HPDE6-E6E7 (cell line): ENCODE measurements around the gene JAK2.
"Not testable (repeated sequence)": the region's sequence is repeated elsewhere in the genome, so short reads cannot be mapped to it uniquely, and the experiment has no call there.

Source experiments
- DNase-seq: peaks from one replicate; pipeline ENCODE4 v3.0.0; 2011; ENCODE audit warnings: missing footprints; ENCODE audit errors: extremely low spot score

The JAK2 gene

GRCh38 chr9:4980086-4980727, 4.9 kb upstream of the JAK2 start:
- DNase-seq, result no peak

GRCh38 chr9:4982721-4983482, 2.2 kb upstream of the JAK2 start:
- no peak for DNase-seq

- DNase-seq, result no peak
These were observed 1.4 kb upstream of the JAK2 start for GRCh38 chr9:4983601-4984165.

GRCh38 chr9:4984171-4984620, 876 bp upstream of the JAK2 start:
- DNase-seq, result peak; percentile 11

DNA sequence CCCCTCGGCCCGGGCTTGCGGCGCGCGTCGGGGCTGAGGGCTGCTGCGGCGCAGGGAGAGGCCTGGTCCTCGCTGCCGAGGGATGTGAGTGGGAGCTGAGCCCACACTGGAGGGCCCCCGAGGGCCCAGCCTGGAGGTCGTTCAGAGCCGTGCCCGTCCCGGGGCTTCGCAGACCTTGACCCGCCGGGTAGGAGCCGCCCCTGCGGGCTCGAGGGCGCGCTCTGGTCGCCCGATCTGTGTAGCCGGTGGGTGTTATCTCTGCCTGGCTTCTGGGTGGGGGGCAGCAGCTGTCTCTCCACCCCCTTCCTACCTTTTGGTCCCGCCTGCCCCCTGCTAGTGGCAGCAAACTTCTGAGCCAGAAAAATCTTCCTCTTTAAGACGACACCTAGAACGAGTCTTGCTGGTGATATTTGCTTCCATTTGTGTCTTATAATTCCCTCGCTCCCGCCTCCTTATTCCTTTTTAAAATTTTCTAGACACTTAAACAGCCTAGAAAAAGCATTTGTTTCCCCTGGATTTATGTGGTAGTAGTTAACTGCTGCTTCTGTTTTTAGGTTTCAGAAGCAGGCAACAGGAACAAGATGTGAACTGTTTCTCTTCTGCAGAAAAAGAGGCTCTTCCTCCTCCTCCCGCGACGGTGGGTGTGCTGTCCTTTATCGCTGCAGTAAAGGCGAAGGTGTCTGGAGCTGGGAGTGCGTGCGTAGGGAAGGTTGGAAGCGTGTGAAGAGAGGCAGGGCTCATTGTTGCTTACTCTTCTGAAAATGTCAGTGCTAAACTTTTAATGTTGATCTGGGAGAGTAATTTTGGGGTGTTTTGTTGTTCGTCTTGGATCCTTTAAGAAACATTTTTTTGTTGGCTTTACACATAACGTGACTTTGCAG, 554 bp downstream of the JAK2 start:
- peak; percentile 22 for DNase-seq

DNA sequence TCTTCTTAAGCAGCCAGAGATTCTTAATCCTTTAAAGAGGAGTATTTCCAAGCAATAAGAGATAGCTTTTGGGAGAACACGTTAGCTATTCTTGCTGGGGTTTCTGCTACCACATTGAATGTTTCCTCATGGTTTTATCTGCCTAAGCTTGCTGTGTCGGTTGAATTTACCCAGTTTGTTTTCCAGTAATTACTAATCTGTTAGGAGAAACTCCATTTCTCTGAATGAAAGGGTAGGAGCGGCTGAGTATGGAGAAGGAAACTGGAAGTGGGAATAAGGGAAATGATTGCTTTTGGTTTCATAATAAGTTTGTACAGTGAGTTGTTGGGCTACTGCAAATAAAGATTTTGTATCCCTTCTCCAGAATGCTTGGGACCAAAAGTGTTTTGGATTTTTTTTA, 1.2 kb downstream of the JAK2 start:
- no peak for DNase-seq

- DNase-seq, result no peak
These were observed 1.7 kb downstream of the JAK2 start for GRCh38 chr9:4986783-4987182.

DNA sequence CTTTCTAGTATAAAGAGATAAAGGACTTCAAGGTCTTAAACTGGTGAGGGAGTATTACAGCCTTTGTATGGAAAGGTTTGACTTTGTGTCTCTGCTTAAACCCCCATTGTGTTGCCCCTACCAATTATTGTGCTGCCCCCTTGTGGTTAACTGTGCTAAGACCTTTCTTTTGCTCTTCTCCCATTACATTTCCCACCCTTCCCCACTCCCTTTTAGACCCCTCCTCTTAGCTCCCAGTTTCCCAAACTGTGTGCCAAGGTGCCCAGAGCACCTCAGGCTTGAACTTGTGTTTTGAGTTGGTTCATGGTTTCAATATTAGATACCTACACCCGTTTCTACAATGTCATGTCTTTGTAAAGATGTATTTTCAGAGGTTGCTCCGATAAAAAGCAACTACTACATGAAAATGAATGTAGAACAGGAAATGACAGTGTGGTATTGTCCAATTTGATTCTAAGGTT, 2.9 kb downstream of the JAK2 start:
- DNase-seq, result peak; percentile 21

DNA sequence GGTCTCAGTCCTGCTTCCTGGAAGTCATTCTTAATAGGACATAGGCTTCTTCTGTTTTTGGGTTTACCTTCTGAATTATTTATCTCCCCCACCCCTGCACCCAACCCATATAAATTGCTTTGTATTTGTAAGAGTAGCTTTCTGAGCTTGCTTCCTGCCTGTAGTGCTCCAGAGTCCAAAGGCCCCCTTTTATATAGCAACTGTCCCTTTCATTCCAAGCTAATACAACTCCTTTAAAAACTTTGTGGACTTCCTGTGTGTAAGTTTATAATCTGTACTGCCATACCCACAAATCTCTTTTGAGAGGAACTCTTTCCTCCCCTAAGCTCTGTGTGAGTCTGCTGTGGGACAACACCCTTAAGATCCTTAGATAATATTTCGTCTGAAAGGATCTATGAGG, 7.8 kb downstream of the JAK2 start:
- no peak for DNase-seq

DNA sequence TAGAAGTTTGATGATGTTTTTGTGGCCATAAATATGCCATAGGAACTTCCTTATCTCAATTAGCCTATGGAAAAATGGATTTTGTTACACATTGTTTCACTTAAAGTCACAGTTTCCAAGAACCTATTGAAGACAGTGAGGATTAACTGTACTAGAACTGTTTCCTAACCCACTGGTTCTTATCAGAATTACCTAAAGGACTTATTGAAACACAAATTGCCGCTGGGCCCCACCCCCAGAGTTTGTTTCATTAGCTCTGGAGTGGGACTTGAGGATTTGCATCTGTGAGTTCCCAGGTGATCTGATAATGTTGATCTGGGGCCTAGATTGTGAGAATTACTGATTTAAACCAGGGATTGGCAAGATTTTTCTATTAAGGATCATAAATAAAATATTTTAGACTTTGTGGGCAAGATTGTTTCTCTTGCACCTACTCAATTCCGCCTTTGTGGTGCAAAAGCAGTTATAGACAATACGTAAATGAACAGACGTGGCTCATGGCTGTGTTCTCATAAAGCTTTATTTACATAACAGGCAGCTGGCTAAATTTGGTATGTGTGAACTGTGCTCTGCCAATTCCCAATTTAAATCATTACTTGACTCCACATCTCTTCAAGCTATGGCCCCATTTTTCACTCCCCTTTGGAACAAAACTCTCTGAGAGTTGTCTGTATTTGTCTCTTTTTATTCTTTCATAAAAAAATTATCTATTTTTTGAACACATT, 9.3 kb downstream of the JAK2 start:
- DNase-seq, result no peak

- no peak for DNase-seq
These were observed 12.1 kb downstream of the JAK2 start for GRCh38 chr9:4997196-4997595.

GRCh38 chr9:4997631-4998030, 12.6 kb downstream of the JAK2 start:
- DNase-seq, result no peak

DNA sequence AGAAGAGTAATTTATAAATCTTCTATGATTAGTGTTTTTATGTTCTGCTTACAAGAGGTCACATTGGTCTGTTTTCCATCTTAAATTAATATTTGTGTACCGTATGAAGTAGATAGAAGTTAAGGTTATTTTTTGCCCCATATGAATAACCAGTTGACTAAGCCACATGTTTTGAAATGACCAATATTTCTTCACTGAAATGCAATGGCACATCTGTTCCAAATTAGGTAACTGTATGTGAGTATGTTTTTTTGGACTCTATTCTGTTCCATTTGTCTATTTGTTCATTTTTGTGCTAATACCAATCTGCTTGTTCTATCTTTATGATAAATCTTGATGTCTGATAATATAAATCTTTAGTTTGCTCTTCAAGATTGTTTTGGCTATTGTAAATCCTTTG, 17.7 kb downstream of the JAK2 start:
- no peak for DNase-seq

- no peak for DNase-seq
These were observed 19.4 kb downstream of the JAK2 start for GRCh38 chr9:5004481-5004880.

- DNase-seq, result no peak
These were observed 23.1 kb downstream of the JAK2 start for GRCh38 chr9:5008202-5008601.

DNA sequence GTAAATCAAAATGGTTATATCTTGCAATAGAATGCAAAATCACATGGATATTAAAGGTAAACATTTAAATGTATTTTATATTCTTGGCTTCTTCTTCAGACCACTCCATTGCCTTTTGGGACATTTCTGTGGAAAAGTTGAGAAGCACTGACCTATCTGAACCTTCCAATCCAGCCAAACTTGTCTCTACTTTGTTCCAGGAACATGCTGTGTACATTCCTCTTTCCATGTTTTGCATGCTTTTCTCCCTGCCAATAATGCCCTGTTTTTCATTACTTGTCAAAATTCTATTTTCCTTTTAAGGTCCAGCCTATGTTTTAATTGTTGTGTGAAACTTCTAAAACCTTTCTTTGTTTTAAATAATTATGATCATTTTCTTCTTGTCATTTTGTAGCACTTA, 28.3 kb downstream of the JAK2 start:
- no peak for DNase-seq

DNA sequence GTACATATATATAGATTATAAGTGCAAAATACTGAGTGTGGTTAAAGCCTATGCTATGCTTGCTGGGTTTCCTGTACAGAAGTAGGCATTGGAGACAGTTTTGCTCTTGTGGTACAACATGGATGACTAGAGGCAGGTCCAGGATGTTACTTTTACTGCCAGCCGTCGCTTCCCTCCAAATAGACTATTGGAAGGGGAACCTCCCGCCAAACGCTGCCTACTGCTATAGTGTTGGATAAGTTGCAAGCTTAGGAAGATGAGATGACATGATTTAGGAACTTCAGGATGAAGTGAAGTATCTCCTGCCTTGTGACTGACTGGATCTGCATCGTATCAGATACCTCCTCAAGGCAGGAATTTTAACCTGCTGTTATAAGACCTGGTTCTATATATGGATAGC, 30.9 kb downstream of the JAK2 start:
- no peak for DNase-seq

DNA sequence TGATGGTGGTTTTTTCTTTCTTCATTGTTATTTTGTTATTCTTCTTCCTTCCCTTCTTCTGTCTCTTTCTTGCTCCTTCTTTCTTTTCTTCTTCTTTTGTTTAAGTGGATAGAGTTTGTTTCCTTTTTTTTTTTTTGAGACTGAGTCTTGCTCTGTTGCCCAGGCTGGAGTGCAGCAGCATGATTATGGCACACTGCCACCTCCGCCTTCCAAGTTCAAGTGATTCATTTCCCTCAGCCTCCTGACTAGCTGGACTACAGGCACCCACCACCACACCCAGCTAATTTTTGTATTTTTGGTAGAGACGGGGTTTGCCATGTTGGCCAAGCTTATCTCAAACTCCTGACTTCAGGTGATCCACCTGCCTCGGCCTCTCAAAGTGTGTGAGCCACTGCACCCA, 40.3 kb downstream of the JAK2 start:
- DNase-seq, result no peak

GRCh38 chr9:5031941-5032340, 46.9 kb downstream of the JAK2 start:
- DNase-seq, result not testable (repeated sequence)

DNA sequence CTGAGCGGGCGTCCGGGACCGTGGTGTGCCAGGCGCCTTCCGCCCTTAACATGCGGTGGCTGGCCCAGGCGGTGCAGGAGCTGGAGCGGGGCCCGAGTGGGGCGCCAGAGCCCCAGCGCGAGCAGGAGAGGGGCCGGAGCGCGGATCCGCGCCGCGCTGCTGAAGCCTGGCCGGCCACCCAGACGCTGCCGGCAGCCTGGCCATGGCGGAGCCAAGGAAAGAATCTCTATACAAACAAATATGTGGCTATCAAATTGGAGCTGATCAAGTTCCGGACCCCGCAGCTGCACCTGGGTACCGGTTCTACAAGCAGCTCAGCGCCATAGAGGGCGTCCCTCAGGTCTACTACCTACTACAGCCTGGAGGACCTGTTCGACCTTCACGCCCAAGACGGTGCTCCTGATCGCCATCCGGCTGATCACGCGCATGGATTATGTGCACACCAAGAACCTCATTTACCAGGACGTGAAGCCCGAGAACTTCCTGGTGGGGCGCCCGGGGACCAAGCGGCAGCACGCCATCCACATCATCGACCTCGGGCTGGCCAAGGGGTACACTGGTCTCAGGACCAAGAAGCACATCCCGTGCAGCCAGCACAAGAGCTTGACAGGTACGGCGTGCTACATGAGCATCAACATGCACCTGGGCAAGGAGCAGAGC, 55.8 kb downstream of the JAK2 start:
- no peak for DNase-seq
